GM18502 (cell line): ENCODE measurements around the gene ADAM23.

ENCODE experiments used
- ATAC-seq: cut with Tn5 transposase; IDR thresholded peaks from one replicate; pipeline ENCODE4 v1.9.1; 2021; ENCODE audit warnings: mild to moderate bottlenecking; ENCODE audit not compliant: unreplicated experiment, poor library complexity

ADAM23 gene

DNA sequence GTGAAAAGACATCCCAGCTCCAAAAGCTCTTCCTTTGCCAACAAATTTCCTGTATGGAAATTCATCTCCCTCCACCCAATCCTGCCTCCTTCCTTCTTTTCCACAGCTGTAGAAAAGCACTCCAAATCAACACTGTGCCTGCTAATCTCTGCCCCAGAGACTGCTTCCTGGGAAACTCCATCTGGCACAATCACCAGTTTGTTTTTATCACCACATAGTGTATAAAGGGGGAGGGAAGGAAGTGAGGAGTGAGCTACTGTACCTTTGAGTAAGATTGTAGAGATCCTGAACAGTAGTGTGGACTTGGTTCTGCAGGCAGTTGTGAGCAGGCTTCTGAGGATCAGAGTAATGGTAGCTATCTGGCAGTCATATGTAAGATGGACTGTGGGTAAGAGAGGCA is 184.3 kb downstream of the ADAM23 start:
- ATAC-seq = no peak

DNA sequence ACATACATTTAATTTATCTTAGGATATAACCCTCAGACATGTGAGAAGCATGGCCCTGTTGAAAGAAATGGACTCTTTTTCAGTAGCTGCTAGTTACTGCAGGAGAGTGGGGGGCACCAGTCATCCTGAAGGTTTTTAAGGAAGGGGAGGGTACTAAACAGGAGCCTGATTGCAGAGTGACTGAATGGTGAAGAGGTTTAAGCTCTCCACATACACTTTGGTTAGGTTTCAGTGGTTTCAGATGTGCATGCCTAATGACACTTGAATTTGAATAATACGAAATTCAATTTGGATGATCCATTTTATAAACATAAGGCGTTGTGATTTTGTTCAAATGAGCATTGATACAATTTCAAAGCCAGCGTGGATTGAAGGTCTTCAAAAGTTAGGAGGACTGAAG is 188.0 kb downstream of the ADAM23 start:
- no peak for ATAC-seq

DNA sequence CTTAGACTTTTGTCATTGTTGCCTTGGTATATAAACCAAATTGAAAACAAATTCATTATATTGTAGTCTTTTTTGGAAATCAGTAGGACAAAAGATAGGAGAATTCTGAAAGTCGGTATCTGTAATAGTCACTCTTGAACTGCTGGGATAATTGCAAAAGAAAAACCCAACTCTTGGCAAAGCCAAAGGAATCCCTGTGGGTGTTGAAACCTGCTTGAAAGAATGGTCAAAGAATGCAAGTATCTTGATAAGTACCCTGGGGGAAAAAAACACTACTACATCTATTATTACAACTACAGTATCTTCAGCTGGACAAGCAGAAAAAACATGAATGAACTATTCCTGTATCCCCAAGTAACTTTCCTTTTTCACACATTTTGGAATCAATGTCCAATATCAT is 191.7 kb downstream of the ADAM23 start:
- ATAC-seq = no peak

GRCh38 chr2:206639636-206640035 is 196.3 kb downstream of the ADAM23 start:
- ATAC-seq = no peak

GRCh38 chr2:206641226-206641625 is 197.9 kb downstream of the ADAM23 start:
- ATAC-seq = no peak

- ATAC-seq = no peak
These were observed 199.0 kb downstream of the ADAM23 start, which contains the start of gene FAM237A for GRCh38 chr2:206642075-206643025. TSS of gene FAM237A (plus strand) at chr2:206642487. CDS start at chr2:206644237, 1,750 bp downstream.

GRCh38 chr2:206647985-206648384 is 204.7 kb downstream of the ADAM23 start:
- no peak for ATAC-seq

DNA sequence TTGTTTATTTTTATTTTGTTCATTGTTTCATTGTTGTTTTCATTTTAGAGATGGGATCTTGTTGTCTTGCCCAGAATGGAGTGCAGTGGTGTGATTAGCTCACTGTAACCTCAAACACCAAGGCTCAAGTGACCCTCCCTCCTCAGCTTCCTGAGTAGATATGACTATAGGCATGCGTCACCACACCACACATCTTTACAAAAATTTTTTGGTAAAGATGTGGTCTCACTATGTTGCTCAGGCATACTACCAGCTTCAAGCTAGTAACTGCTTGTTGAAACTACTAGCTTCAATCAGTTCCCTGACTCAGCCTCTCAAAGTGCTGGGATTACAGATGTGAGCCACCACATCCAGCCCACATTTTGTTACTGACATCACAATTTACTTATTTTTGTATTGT is 213.8 kb downstream of the ADAM23 start:
- ATAC-seq = no peak

DNA sequence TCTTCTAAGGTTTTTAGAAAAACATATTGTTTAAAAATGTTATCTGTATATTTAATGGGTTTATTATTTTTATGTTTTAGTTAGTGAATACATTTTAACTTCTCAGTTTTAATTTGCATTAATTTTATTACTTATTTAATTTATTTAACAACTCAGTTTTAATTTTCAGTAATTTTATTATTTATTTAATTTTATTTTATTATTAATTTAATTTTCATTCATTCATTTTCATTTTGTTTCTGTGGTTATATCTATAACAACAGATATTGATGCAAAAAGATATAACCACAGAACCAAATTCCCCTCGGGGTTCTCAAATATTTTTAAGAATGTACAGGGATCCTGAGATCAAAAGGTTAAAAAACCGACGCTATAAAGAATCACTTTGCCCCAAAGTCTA is 221.9 kb downstream of the ADAM23 start:
- ATAC-seq = no peak
